HG03280 (cell line): ENCODE data around the gene CD300H.
"Not testable (repeated sequence)": the region's sequence is repeated elsewhere in the genome, so short reads cannot be mapped to it uniquely, and the experiment has no call there.

Source experiments
- ATAC-seq: cut with Tn5 transposase; IDR thresholded peaks from one replicate; pipeline ENCODE4 v1.9.1; 2021; ENCODE audit warnings: mild to moderate bottlenecking, moderate library complexity; ENCODE audit not compliant: unreplicated experiment

CD300H gene

DNA sequence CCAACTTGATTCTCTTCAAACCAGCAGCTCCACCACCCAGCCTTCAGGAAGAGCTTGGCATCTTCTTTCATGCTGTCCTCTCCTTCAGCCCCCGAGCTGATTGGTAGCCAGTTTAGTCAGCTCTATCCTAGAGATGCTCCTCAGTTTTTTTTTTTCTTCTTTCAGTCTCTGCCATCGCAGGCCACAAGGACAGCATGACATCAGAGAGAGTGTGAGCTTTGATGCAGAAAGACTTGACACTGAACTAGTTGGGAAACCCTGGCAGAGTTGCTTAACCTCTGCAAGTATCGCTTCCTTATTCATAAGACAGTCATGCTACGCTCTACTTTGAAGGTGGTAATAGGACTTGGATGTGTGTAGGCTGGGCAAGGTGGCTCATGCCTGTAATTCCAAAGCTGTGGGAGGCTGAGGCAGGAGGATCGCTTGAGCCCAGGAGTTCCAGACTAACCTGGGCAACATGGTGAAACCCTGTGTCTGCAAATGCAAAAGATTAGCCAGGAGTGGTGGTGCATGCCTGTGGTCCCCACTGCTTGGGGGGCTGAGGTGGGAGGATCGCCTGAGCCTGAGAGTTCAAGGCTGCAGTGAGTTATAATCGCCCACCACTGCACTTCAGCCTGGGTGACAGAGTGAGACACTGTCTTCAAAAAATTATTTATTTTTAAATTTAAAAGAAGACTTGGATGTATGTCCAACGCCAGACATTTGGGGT, 38.7 kb downstream of the CD300H start:
- peak; percentile 72 for ATAC-seq

- ATAC-seq, result no peak
Observed at GRCh38 chr17:74527756-74528155, 39.6 kb downstream of the CD300H start.

GRCh38 chr17:74527081-74527480, 40.2 kb downstream of the CD300H start:
- no peak for ATAC-seq

DNA sequence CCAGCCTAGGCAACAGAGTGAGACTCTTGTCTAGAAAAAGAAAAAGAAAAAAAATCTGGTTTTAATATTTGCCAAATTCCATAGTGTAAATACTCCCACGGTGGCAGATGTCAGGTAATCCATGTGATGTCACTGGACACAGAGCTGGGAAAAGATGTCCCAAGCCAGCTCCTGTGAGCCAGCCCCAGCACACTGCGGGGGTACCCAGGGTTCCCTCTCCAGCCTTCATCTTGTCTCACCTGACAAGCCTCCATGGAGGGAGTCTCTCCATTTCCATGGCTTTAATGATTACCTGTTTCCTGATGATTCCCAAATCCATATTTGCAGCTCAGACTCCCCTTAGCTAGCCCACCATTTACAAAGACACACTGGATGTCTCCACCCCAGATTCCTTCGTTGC, 40.6 kb downstream of the CD300H start:
- ATAC-seq, result no peak

DNA sequence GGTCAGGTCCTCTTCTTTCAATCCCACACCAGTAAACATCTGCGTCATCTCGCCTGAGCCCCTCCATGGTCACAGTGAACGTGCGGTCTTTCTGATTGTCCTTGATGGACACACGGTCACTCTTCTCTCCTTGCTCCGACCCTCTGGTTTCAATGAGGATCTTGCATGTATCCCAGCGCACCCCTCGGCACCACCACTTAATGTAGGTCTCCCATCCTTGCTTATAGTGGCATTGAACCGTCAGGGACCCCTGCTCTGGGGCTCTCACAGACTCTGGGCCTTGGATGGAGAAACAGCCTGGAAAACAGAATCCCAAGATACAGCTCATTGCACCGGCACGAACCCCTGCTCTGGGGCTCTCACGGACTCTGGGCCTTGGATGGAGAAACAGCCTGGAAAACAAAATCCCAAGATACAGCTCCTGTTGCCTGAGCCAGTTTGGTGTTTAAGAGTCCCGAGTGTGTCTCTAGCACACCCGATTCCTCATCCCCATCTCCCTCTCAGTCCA, 41.5 kb downstream of the CD300H start:
- no peak for ATAC-seq

- no peak for ATAC-seq
Observed at GRCh38 chr17:74525465-74525725, 41.9 kb downstream of the CD300H start.

- no peak for ATAC-seq
Observed at GRCh38 chr17:74524653-74525464, 42.5 kb downstream of the CD300H start.

DNA sequence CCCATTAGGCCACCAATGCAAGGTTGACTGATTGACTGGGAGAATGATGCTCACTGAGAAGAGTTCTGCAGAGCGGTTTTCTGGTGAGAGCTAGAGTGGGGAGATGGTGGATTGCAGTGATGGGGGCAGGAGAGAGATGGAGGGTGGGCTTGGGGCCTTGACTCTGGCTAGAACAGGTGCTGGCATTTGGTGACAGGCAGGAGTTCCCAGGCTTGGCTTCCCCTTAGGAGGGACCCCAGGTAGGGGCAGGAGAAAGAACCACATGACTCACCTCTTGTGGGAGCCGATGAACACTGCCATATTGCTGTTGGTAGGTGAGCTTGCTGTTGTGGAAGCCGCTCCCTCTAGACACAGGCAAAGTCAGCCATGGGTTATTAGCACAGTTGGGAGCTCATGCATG, 44.0 kb downstream of the CD300H start:
- no peak for ATAC-seq

DNA sequence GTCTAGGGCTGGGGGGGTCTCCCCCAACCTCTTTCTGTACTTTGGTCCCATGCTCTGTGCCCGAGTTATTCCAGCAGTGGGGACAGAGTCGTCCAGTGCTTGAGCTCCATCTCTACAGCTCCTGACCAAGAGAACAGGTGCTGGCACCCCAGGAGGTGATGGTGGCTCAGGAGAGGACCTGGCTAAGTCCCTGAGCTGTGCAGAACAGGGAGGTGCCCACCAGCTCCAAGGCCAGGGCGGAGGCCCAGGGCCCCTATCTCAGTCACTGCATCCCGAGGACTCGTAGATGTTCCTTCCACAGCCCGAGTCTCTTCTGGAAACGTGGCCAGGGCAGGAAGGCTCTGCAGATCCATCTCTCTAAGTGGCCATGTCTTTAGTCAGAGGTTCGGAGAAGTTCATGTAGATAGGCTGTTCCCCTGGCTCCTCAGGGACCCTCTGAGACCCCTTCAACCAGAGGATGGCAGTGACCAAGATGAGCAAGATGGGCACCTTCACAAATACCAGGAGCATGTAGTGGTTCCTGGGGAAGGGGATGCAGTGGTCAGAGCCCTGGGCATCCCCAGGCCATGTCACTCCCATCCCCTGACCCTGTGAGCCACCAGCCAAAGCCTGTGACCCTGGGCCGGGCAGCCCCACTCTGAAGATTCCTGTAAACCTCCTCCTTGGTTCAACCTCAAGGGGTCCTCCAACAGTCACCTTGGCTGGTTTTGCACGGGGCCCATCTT, 44.8 kb downstream of the CD300H start:
- no peak for ATAC-seq

- no peak for ATAC-seq
Observed at GRCh38 chr17:74521701-74522201, 45.6 kb downstream of the CD300H start.

DNA sequence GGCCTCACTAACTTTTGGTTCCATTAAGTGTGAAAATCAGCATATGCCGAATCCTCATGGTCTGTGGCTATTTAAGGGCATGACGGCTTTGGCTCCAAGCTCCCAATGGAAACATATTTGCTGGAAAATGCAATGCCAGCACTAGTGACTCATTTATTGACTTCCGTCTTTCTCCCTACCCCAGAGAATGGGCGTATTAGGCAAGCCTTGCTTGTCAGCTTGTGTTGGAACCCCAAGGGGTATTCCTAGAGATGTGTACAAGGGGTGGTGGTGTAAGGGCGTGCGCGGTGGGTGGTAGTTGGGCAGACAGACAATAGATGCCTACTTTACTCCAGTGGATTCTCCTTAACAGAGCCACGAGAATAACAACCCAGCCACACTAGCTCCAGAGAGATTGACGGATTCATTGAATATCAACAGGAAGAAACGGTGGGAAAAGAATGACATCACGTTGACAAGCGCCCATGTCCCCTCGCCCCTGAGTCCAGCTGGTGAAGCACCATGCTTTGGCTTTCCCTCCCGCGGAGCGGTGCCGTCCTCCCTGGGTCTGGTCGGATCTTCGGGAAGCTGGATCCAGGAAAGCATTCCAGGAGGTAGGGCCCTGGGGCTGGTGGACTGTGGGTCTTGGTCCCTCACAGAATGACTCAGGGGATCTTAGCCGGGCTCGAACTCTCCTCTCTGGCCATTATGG, 46.4 kb downstream of the CD300H start:
- no peak for ATAC-seq

GRCh38 chr17:74520016-74520434, 47.3 kb downstream of the CD300H start:
- no peak for ATAC-seq

- ATAC-seq, result not testable (repeated sequence)
Observed at GRCh38 chr17:74518413-74518981, 48.8 kb downstream of the CD300H start.

DNA sequence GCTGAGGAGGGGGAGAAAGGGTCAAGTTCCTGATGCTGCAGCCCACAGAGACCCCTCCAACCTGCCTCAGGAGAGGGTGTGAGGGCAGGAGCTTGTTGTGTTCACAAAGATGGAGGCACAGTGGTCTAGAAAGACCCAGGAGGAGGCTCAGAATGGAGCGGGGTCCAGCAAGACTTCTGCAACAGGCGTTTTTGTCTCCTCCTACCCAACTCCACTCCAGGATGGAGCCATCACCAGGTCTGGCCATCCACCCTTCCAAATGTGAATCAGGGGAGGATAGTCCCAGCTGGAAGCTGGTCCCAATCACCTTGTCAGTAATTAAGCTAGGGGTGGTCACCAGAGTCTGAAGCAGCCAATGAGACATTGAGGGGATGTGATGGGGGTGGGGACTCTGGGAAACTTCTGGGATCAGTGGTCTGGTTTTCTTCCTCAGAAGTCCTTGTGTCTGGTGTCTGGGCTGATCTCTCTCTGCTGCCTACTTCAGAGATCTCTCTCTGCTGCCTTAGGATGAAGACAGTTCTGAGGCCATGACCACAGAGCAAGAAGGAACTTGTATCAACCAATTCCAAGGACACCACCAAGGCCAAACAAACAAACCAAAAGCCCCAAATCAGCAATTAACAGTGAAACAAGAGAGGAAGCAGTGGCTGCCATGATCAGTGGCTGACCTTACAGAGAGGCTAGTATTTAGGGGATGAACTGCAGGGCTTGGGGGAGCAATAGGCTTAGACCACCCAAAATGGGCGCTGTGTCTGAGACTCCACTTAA, 50.6 kb downstream of the CD300H start:
- ATAC-seq, result no peak

- no peak for ATAC-seq
Observed at GRCh38 chr17:74515941-74516340, 51.4 kb downstream of the CD300H start.

GRCh38 chr17:74514632-74515334, 52.5 kb downstream of the CD300H start:
- ATAC-seq, result no peak

DNA sequence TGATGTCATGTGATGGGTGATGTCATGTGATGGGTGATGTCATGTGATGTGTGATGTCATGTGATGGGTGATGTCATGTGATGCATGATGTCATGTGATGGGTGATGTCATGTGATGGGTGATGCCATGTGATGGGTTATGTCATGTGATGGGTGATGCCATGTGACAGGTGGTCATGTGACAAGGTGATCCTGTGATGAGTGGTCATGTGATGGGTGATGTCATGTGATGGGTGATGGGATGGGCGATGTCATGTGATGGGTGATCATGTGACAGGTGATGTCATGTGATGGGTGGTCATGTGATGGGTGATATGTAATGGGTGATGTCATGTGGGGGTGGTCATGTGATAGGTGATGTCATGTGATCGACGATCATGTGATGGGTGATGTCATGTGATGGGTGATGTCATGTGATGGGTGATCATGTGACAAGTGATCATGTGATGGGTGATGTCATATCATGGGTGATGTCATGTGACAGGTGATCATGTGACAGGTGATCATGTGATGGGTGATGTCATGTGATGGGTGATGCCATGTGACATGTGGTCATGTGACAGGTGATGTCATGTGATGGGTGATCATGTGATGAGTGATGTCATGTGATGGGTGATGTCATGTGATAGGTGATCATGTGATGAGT, 53.2 kb downstream of the CD300H start:
- no peak for ATAC-seq

GRCh38 chr17:74512624-74513091, 54.7 kb downstream of the CD300H start:
- ATAC-seq, result no peak

DNA sequence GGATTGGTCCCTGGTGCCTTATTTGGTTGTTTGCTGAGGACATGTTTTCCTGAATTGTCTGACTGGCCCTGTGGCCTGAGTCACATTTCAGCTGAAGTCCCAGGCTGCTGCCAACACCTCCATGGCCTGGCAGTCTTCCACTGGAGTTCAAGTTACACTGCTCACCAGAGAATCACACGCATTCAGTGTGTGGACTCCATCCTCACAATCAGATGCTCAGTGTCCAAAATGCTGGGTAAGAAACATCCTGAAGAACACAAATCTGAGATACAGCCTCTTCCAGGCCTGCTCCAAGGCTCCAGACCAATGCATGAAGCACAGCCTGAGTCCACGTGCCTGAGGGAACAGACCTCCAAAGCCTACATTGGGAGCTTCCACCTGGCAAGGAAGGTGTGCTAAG, 55.3 kb downstream of the CD300H start:
- no peak for ATAC-seq
